Testis (tissue), 2 donors: ENCODE results near the gene PLAGL1.

Source experiments
- CTCF ChIP-seq, 3 experiments: fragments of 450-650 bp in 2 of 3; fragments of 200-600 bp in 1 of 3; sonication (generic) in 1 of 3; IDR thresholded peaks; one replicate each; pipeline ENCODE4 v1.5.1; 2016 to 2019; ENCODE audit warnings: antibody characterized with exemption in 3 of 3, mild to moderate bottlenecking in 2 of 3, moderate library complexity in 1 of 3
- POLR2A ChIP-seq: fragments of 450-650 bp; IDR thresholded peaks from one replicate; pipeline ENCODE4 v1.6.1; 2017; ENCODE audit warnings: antibody characterized with exemption, mild to moderate bottlenecking, moderate library complexity

DNA sequence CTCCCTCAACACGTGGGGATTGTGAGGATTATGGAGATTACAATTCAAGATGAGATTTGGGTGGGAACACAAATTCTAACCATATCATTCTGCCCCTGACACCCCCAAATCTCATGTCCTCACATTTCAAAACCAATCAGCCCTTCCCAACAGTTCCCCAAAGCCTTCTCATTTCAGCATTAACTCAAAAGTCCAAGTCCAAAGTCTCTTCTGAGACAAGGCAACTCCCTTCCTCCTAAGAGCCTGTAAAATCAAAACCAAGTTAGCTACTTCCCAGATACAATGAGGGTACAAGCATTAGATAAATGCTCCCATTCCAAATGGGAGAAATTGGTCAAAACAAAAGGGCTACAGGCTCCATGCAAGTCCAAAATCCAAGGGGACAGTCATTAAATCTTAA is 39.6 kb upstream of the PLAGL1 start:
- no peak for TF ChIP-seq CTCF (IDR thresholded peaks at IDR 0.05)
- TF ChIP-seq POLR2A, result no peak
